Large intestine (tissue), 3 donors: ENCODE measurements around the gene IDUA. TPM values are rescaled to one million over a fixed set of nuclear protein-coding genes. Genes with fewer than 3 reads are reported as not detected.

Source experiments
- DNase-seq, 2 donors: peaks; one replicate each; pipeline versions ENCODE4 v3.0.0 to v3.0.0-alpha.2; 2013
- H3K27ac ChIP-seq: one replicate; pipeline ENCODE4 v1.5.1; 2013; ENCODE audit warnings: low read length
- H3K27me3 ChIP-seq: 2 replicates; pipeline ENCODE4 v1.6.1; 2013; ENCODE audit warnings: low read length; ENCODE audit not compliant: control insufficient read depth, insufficient read depth
- H3K36me3 ChIP-seq: 2 replicates; pipeline ENCODE4 v1.6.1; 2013; ENCODE audit warnings: low read length; ENCODE audit not compliant: control insufficient read depth, insufficient read depth
- H3K4me1 ChIP-seq: one replicate; pipeline ENCODE4 v1.6.1; 2013; ENCODE audit warnings: low read length; ENCODE audit not compliant: control insufficient read depth, insufficient read depth
- H3K4me3 ChIP-seq: one replicate; pipeline ENCODE4 v1.5.1; 2013; ENCODE audit warnings: low read length
- H3K9me3 ChIP-seq: one replicate; pipeline ENCODE4 v1.6.1; 2013; ENCODE audit warnings: mild to moderate bottlenecking, low read depth, low read length, moderate library complexity; ENCODE audit not compliant: control insufficient read depth
- WGBS: methylation state at CpG from one replicate; pipeline ENCODE4 v1.1.5; 2013; ENCODE audit warnings: low lambda C conversion rate; ENCODE audit not compliant: insufficient coverage; 5-methylcytosine and 5-hydroxymethylcytosine counted together
- polyA plus RNA-seq: library from polyadenylated mRNA; unstranded; fragments of 120-200 nt; gene quantifications from one replicate; pipeline ENCODE4 v1.2.1, GENCODE V29; 2013

The IDUA gene
- polyA plus RNA-seq, 1 donor, result 21.1 TPM

GRCh38 chr4:949656-950055 lies 37.2 kb upstream of the IDUA start:
- no peak for DNase-seq
- Histone ChIP-seq H3K4me3 (no peak overlapping the region), H3K27me3 (peaks cover 18% of the 10 kb centered on the region), H3K27ac (no peak overlapping the region), H3K4me1 (peaks cover 9% of the 10 kb centered on the region), H3K9me3 (no peaks in the 10 kb centered on the region), H3K36me3 (peaks cover 3% of the 10 kb centered on the region)
- WGBS, result no CpG with 5 or more reads among the region's 20 CpGs

GRCh38 chr4:950136-951020 lies 36.5 kb upstream of the IDUA start:
- H3K36me3 ChIP-seq, result peaks cover 6% of the 10 kb centered on the region
- H3K9me3 ChIP-seq, result no peaks in the 10 kb centered on the region
- no peak overlapping the region for H3K27ac ChIP-seq
- WGBS, result no CpG with 5 or more reads among the region's 30 CpGs
- DNase-seq, result no peak
- peaks cover 14% of the 10 kb centered on the region for H3K27me3 ChIP-seq
- H3K4me1 ChIP-seq, result peaks cover 9% of the 10 kb centered on the region
- no peak overlapping the region for H3K4me3 ChIP-seq

GRCh38 chr4:951186-951585 lies 35.7 kb upstream of the IDUA start:
- peaks cover 6% of the 10 kb centered on the region for H3K27me3 ChIP-seq
- 80% methylated on average over 1 of the region's 7 CpGs for WGBS
- no peak overlapping the region for H3K4me3 ChIP-seq
- H3K36me3 ChIP-seq, result peaks cover 7% of the 10 kb centered on the region
- no peaks in the 10 kb centered on the region for H3K9me3 ChIP-seq
- H3K4me1 ChIP-seq, result peaks cover 4% of the 10 kb centered on the region
- no peak for DNase-seq
- H3K27ac ChIP-seq, result no peak overlapping the region

- peaks cover 7% of the 10 kb centered on the region for H3K36me3 ChIP-seq
- no CpG with 5 or more reads among the region's 23 CpGs for WGBS
- no peak overlapping the region for H3K4me3 ChIP-seq
- no peaks in the 10 kb centered on the region for H3K9me3 ChIP-seq
- no peak for DNase-seq
- no peaks in the 10 kb centered on the region for H3K4me1 ChIP-seq
- no peaks in the 10 kb centered on the region for H3K27me3 ChIP-seq
- no peak overlapping the region for H3K27ac ChIP-seq
Observed at GRCh38 chr4:951594-952468, 35.0 kb upstream of the IDUA start.

- no peak for DNase-seq
- Histone ChIP-seq H3K4me1 (no peaks in the 10 kb centered on the region), H3K4me3 (no peak overlapping the region), H3K27me3 (no peaks in the 10 kb centered on the region), H3K9me3 (peaks cover 5% of the 10 kb centered on the region), H3K27ac (no peak overlapping the region), H3K36me3 (peaks cover 15% of the 10 kb centered on the region)
- no CpG with 5 or more reads among the region's 28 CpGs for WGBS
Observed at GRCh38 chr4:952881-953573, 33.8 kb upstream of the IDUA start.

GRCh38 chr4:953574-953915 lies 33.3 kb upstream of the IDUA start:
- no CpG with 5 or more reads among the region's 13 CpGs for WGBS
- Histone ChIP-seq H3K4me3 (no peak overlapping the region), H3K27ac (no peak overlapping the region), H3K4me1 (no peaks in the 10 kb centered on the region), H3K36me3 (peaks cover 15% of the 10 kb centered on the region), H3K27me3 (no peaks in the 10 kb centered on the region), H3K9me3 (peaks cover 6% of the 10 kb centered on the region)
- no peak for DNase-seq

- WGBS, result 100% methylated on average over 1 of the region's 17 CpGs
- H3K36me3 ChIP-seq, result peaks cover 21% of the 10 kb centered on the region
- no peaks in the 10 kb centered on the region for H3K4me1 ChIP-seq
- DNase-seq, result no peak
- H3K27me3 ChIP-seq, result no peaks in the 10 kb centered on the region
- no peak overlapping the region for H3K27ac ChIP-seq
- H3K9me3 ChIP-seq, result peaks cover 6% of the 10 kb centered on the region
- no peak overlapping the region for H3K4me3 ChIP-seq
Observed at GRCh38 chr4:954211-955020, 32.4 kb upstream of the IDUA start.

- Histone ChIP-seq H3K27me3 (no peaks in the 10 kb centered on the region), H3K4me3 (no peak overlapping the region), H3K9me3 (peaks cover 6% of the 10 kb centered on the region), H3K36me3 (peaks cover 25% of the 10 kb centered on the region), H3K27ac (no peak overlapping the region), H3K4me1 (no peaks in the 10 kb centered on the region)
- no CpG with 5 or more reads among the region's 33 CpGs for WGBS
- no peak for DNase-seq
Observed at GRCh38 chr4:955161-955921, 31.5 kb upstream of the IDUA start.

GRCh38 chr4:955931-956381 lies 30.9 kb upstream of the IDUA start:
- Histone ChIP-seq H3K9me3 (peaks cover 6% of the 10 kb centered on the region), H3K27me3 (no peaks in the 10 kb centered on the region), H3K4me3 (no peak overlapping the region), H3K36me3 (peaks cover 29% of the 10 kb centered on the region), H3K4me1 (no peaks in the 10 kb centered on the region), H3K27ac (no peak overlapping the region)
- WGBS, result 97% methylated on average over 5 of the region's 12 CpGs
- DNase-seq, result no peak
